ENCODE results near the gene ANTKMT. TPM values are rescaled to one million over a fixed set of nuclear protein-coding genes. Genes with fewer than 3 reads are reported as not detected.
A peak's percentile ranks its signal among the peaks of the same experiment; 100 is the strongest.

Gene ANTKMT
- total RNA-seq, 1 experiment from 2014 or later = 93.6 TPM

- in situ Hi-C loops (cut with HindIII; ENCODE audit: low pct_unique_long_range_greater_than_20kb, low sequenced_read_pairs) (no loop called here), intact Hi-C loops (cut with micrococcal nuclease; ENCODE audit: unreplicated experiment) (no loop called here)
- BruUV-seq (replicated peaks) = no TSS peak
- Histone ChIP-seq H3K4me3 (ENCODE audit: low read depth in 2 of 2, low read length in 2 of 2) (no peak overlapping the region), H3K27ac (ENCODE audit: low read length) (peak overlapping the region; percentile 54; the same call in 1 of the 2 replicates), H3K27me3 (ENCODE audit: control insufficient read depth, insufficient read depth, low read length) (no peaks in the 10 kb centered on the region), H3K4me1 (ENCODE audit: control insufficient read depth, insufficient read depth, low read length) (peaks cover 13% of the 10 kb centered on the region), H3K36me3 (ENCODE audit: control insufficient read depth, insufficient read depth, low read length) (no peaks in the 10 kb centered on the region), H3K9me3 (ENCODE audit: control insufficient read depth, insufficient read depth, low read depth, low read length) (no peaks in the 10 kb centered on the region)
- POLR2A ChIA-PET = no interaction called here
- DNase-seq (ENCODE audit: low read depth, low spot score) (no peak), ATAC-seq (no peak)
- TF ChIP-seq REST (IDR thresholded peaks at IDR 0.05; ENCODE audit: insufficient read depth in 1 of 2, low read depth in 2 of 2, low read length in 1 of 2) (no peak), POLR2AphosphoS5 (IDR thresholded peaks at IDR 0.05; ENCODE audit: low read depth, low read length) (no peak), SIN3A (IDR thresholded peaks at IDR 0.05; ENCODE audit: borderline replicate concordance, insufficient read depth, low read depth, low read length) (no peak), TCF7L2 (IDR thresholded peaks at IDR 0.05; ENCODE audit: low read depth, low read length) (no peak), CTCF (IDR thresholded peaks at IDR 0.05) (no peak)
- CTCF ChIA-PET = interaction anchor here (0.6 to 2.1 kb wide), 2 partner anchors 13 to 425 kb away, joined by 7 to 10 read pairs; no protein-coding TSS in a partner anchor
Measured at GRCh38 chr16:725463-726187, 4.7 kb downstream of the ANTKMT start.

- Histone ChIP-seq H3K4me3 (ENCODE audit: low read depth in 2 of 2, low read length in 2 of 2) (peak overlapping the region in 1 of 2 experiments; percentile 64; a peak in 2 of 4 replicates), H3K36me3 (ENCODE audit: control insufficient read depth, insufficient read depth, low read length) (no peaks in the 10 kb centered on the region), H3K27me3 (ENCODE audit: control insufficient read depth, insufficient read depth, low read length) (no peaks in the 10 kb centered on the region), H3K4me1 (ENCODE audit: control insufficient read depth, insufficient read depth, low read length) (peaks cover 13% of the 10 kb centered on the region), H3K9me3 (ENCODE audit: control insufficient read depth, insufficient read depth, low read depth, low read length) (no peaks in the 10 kb centered on the region), H3K27ac (ENCODE audit: low read length) (peak overlapping the region; percentile 54; the same call in 1 of the 2 replicates)
- DNase-seq (ENCODE audit: low read depth, low spot score) (no peak), ATAC-seq (no peak)
- in situ Hi-C loops (cut with HindIII; ENCODE audit: low pct_unique_long_range_greater_than_20kb, low sequenced_read_pairs) = no loop called here
- CTCF ChIA-PET = no interaction called here
- TF ChIP-seq TCF7L2 (IDR thresholded peaks at IDR 0.05; ENCODE audit: low read depth, low read length) = no peak
- TF ChIP-seq POLR2AphosphoS5 (IDR thresholded peaks at IDR 0.05; ENCODE audit: low read depth, low read length) = no peak
- no peak for TF ChIP-seq CTCF (IDR thresholded peaks at IDR 0.05)
- 0 out of 2 replicates have a peak, but pooled peaks have one; percentile 32 for TF ChIP-seq SIN3A (IDR thresholded peaks at IDR 0.05; ENCODE audit: borderline replicate concordance, insufficient read depth, low read depth, low read length)
- 0 out of 4 replicates have a peak, but pooled peaks of 1 of the 2 experiments have one; percentile 16 for TF ChIP-seq REST (IDR thresholded peaks at IDR 0.05; ENCODE audit: insufficient read depth in 1 of 2, low read depth in 2 of 2, low read length in 1 of 2)
- POLR2A ChIA-PET = interaction anchor here (0.7 kb wide), 1 partner anchor 163 kb away, joined by 3 read pairs; no protein-coding TSS in a partner anchor
- intact Hi-C loops (cut with micrococcal nuclease; ENCODE audit: unreplicated experiment) = no loop called here
- no TSS peak for BruUV-seq (replicated peaks)
Measured at GRCh38 chr16:726188-726437, 5.2 kb downstream of the ANTKMT start.

All from Panc1 (cell line).